ENCODE results near the gene CDH18.

The CDH18 gene

DNA sequence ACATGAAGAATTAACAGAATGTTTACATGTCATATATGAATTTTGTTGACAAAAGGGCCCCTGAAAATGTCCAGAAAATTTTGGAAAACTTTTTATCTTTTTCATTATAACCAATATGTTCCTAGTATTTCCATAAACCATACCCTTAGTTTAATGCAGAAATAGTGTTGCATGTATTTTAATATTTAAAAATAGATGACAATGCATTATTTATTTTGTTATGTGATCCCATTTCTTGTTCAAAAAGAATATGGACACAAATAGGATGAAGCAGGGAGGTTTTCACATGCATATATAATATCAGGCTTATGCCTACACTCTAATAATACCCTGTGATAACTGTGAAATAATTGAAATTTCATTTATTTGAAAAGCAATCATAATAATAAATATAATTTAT lies 500.5 kb downstream of the CDH18 start:
- no peak overlapping the region for H3K4me3 ChIP-seq (ENCODE audit: low read depth, low read length)
- TF ChIP-seq, protein P1, sequence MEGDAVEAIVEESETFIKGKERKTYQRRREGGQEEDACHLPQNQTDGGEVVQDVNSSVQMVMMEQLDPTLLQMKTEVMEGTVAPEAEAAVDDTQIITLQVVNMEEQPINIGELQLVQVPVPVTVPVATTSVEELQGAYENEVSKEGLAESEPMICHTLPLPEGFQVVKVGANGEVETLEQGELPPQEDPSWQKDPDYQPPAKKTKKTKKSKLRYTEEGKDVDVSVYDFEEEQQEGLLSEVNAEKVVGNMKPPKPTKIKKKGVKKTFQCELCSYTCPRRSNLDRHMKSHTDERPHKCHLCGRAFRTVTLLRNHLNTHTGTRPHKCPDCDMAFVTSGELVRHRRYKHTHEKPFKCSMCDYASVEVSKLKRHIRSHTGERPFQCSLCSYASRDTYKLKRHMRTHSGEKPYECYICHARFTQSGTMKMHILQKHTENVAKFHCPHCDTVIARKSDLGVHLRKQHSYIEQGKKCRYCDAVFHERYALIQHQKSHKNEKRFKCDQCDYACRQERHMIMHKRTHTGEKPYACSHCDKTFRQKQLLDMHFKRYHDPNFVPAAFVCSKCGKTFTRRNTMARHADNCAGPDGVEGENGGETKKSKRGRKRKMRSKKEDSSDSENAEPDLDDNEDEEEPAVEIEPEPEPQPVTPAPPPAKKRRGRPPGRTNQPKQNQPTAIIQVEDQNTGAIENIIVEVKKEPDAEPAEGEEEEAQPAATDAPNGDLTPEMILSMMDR (IDR thresholded peaks at IDR 0.05; ENCODE audit: insufficient read depth, low read depth, low read length, missing control alignments) = no peak
- no peak for DNase-seq (ENCODE audit: low read depth)

DNA sequence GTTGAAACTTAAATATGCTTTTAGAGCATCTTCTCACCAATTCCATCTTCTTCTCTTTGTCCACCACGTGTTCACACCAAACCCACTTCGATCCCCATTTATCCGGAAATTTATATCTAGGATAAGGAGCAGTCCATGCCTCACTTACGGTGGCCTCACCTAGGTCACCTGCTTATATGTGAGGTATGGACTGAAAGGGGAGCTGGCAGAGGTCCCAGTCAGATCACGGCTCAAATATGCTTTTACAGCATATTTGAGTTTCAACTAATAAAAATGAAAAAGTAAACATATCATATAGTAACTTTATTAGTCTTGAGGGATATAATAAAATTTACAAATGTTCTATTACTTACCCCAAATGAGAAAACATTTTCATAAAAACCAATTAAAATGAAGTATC lies 508.4 kb downstream of the CDH18 start:
- no peak for DNase-seq (ENCODE audit: low read depth)
- TF ChIP-seq, protein P1 (IDR thresholded peaks at IDR 0.05; ENCODE audit: insufficient read depth, low read depth, low read length, missing control alignments) = no peak
- no peak overlapping the region for H3K4me3 ChIP-seq (ENCODE audit: low read depth, low read length)

DNA sequence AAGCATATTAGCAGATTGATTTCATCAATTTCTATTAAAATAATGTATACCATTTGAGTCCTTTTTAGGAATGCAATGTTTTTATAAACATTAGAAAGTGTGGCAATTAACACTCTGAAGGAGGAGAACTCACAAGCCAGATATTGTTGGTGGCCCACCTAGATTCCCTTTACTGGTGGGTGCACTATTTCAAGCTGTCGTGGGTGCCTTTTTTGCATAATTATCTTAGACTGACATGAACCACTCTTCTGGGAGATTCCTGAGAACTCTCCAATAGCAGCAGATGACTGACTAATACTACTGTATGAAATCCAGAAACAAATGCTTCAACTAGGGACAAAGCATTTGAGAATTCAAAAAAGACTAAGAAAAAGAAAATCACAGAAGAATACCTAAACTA lies 526.0 kb downstream of the CDH18 start:
- TF ChIP-seq, protein P1 (IDR thresholded peaks at IDR 0.05; ENCODE audit: insufficient read depth, low read depth, low read length, missing control alignments) = no peak
- no peak overlapping the region for H3K4me3 ChIP-seq (ENCODE audit: low read depth, low read length)

DNA sequence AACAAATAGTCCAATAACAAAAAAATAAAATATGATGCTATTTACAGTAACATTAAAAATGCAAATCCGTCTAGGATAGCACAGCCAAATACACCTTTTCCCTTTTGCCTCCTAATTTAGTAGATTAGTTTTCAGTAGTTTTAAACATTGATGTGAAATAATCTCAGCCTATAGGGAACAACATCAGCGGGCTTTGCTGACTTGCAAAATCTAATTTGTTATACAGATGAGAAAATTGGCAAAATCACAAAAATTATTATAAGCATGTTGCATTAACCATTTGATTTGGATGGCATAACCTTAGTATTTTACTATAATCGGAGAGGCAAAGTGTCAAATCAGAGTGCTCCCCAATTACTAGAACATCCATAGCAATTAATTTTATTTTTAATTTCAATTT lies 563.5 kb downstream of the CDH18 start:
- no peak for DNase-seq (ENCODE audit: low read depth)
- H3K4me3 ChIP-seq (ENCODE audit: low read depth, low read length) = no peak overlapping the region
- TF ChIP-seq, protein P1 (IDR thresholded peaks at IDR 0.05; ENCODE audit: insufficient read depth, low read depth, low read length, missing control alignments) = no peak

More for the DNA sequence above, 526.0 kb downstream of the CDH18 start:
- no peak for DNase-seq (ENCODE audit: low read depth)
